Thyroid gland (tissue), 4 donors: ENCODE measurements around the gene LHPP.

Source experiments
- POLR2A ChIP-seq, 2 donors: fragments of 450-650 bp; IDR thresholded peaks; one replicate each; pipeline ENCODE4 v1.6.1; 2017; ENCODE audit warnings: antibody characterized with exemption in 2 of 2, mild to moderate bottlenecking in 2 of 2, moderate library complexity in 1 of 2
- TF ChIP-seq, protein P1 (sequence below), 6 experiments: fragments of 200-600 bp in 3 of 6; fragments of 450-650 bp in 3 of 6; sonication (generic) in 3 of 6; IDR thresholded peaks; one replicate each; pipeline ENCODE4 v1.5.1; 2016 to 2019; ENCODE audit warnings: antibody characterized with exemption in 6 of 6, mild to moderate bottlenecking in 2 of 6, inconsistent platforms in 1 of 6, moderate library complexity in 1 of 6

DNA sequence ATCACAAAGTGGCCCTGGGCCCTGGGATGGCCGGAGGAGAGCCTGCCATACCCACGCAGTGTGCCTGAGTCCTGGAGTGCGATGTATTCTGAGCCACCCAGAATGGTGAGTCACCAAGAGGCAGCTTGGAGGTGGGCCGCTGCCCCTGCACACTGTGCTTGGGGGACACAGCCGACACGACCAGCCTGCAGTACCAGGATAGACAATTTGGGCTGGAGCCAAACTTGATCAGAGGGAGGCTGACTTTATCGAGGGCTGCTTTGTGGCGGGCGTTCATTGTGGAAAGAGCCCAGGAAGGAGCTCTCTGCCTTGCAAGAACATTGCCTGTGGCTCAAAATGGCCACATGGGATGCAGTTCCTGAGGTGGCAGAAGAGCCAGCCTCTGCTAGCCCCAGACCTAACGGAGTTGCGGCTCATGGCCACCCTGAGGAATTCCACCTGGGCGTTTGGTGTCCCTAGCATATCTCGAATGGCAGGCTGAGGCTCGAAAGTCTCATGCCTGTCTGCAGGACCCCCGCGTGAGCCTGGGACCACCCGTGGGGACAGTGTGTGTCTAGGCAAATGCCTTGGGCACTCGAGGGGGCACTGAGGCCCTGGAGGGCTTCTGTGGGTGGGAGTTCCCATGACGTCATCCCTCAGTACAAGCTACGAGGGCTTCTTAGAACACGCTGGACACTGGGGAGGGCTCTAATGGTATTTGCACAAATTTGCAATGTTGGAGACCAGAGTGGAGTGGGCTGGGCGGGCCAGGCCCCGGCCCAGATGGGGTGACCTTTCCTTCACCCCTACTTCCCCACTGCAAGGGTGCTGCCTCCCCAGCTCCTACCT is 79.7 kb downstream of the LHPP start:
- TF ChIP-seq, protein P1, sequence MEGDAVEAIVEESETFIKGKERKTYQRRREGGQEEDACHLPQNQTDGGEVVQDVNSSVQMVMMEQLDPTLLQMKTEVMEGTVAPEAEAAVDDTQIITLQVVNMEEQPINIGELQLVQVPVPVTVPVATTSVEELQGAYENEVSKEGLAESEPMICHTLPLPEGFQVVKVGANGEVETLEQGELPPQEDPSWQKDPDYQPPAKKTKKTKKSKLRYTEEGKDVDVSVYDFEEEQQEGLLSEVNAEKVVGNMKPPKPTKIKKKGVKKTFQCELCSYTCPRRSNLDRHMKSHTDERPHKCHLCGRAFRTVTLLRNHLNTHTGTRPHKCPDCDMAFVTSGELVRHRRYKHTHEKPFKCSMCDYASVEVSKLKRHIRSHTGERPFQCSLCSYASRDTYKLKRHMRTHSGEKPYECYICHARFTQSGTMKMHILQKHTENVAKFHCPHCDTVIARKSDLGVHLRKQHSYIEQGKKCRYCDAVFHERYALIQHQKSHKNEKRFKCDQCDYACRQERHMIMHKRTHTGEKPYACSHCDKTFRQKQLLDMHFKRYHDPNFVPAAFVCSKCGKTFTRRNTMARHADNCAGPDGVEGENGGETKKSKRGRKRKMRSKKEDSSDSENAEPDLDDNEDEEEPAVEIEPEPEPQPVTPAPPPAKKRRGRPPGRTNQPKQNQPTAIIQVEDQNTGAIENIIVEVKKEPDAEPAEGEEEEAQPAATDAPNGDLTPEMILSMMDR (IDR thresholded peaks at IDR 0.05), result no peak
- TF ChIP-seq POLR2A (IDR thresholded peaks at IDR 0.05), result no peak
